Cardiac septum (tissue), 1 donor: ENCODE measurements around the gene IVNS1ABP. TPM values are rescaled to one million over a fixed set of nuclear protein-coding genes. Genes with fewer than 3 reads are reported as not detected.
"Not testable (repeated sequence)": the region's sequence is repeated elsewhere in the genome, so short reads cannot be mapped to it uniquely, and the experiment has no call there.

Experiments used
- DNase-seq: peaks from one replicate; pipeline ENCODE4 v3.0.0-alpha.2; 2020; ENCODE audit warnings: low spot score
- intact Hi-C: fragments of 100-400 bp; cut with DNase I; formaldehyde crosslinking; loops from one replicate; pipeline ENCODE4 v1.14.0; 2022
- total RNA-seq: library from RNA; stranded (reverse); fragmentation: NEBNext Ultra II Directional; extraction: Animal tissue kit (Norgen Biotek cat#: 25700); gene quantifications from one replicate; pipeline ENCODE4 v1.2.1, GENCODE V29; 2021
- donor health status: DM: no; HTN: no; CAD: no.

The IVNS1ABP gene
- total RNA-seq, 1 donor from 2014 or later, result 116 TPM

DNA sequence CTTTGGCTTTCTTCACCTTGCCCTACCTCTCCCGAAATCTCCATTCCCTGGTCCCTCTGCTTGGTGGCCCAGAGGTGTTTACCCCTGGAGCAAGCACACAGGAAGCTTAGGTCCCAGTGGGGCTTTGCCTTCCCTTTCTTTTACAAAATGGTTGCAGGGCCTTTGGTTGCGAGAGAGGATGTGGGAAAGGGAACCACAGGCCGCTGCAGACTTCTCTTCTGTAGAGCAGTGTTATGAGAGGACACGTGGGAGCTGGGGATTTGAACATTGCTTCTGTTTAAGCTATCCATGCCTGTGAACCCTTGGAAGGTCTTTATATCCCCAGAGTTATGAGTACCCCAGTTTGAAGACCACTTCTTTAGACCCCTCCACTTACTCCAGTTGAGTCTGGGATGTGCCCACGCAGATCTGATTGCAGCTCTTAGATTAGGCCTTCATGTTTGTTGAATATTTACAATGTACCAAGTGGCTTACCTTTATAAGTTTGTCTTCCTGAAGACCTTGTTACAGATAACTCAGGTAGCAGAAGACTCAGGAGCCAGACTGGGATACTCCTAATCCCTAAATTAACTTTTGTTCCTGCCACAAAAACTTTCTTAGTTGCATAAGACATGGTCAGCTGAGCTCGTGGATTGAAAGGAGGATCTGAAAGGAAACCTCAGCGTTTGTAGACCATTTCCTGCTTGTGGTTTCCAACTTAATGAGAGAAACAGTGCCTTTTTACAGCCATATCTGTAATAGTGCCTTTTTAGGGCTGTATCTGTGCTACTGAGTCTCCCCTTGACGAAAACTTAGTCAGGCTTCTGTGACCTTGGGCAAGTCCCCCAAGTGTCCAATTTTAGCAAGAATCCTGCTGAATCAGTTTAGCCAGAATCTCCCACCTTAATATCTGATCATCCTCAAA lies 21.9 kb upstream of the IVNS1ABP start:
- peak; percentile 87 for DNase-seq
- intact Hi-C loops, result no loop called here

DNA sequence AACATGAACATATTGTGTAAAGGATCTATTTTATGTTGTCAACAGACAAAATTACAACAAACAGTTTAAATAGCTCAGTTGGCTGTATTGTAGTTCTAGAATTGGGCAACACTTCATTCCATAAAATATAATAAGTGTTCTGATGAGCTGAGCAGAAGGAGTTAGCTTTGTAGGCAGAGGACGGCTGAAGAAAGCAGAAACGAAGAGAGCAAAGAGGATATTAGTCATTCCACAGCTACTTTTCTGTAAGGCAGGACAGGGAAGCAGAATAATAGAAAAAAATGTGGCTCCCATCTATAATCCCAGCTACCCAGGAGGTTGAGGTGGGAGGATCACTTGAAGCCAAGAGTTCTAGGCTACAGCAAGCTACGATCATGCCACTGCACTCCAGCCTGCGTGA lies 20.2 kb upstream of the IVNS1ABP start:
- no peak for DNase-seq
- intact Hi-C loops, result no loop called here

DNA sequence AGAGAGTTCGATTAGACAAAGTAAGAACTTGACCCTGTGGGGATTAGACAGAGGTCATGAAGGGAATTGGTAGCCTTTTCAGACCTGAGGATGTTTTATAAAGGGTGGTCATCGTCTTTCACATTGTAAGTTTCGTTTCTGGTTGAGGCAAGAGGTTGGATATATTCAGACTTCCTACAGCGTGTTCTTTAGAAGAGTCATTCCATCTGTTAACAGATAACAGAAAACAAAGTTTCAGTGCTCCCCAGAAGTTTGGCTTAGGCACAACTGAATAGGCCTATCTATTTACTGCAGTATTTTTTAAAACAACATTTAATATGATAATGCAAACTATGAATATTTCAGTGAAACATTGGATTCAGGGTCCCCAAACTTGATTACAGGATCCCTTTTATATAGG lies 17.1 kb upstream of the IVNS1ABP start:
- DNase-seq, result no peak
- intact Hi-C loops, result no loop called here

GRCh38 chr1:185328255-185328654 lies 11.2 kb upstream of the IVNS1ABP start:
- intact Hi-C loops, result no loop called here
- DNase-seq, result peak; percentile 77

- intact Hi-C loops, result no loop called here
- no peak for DNase-seq
Observed at GRCh38 chr1:185325413-185325812, 8.4 kb upstream of the IVNS1ABP start.

- DNase-seq, result no peak
- intact Hi-C loops, result no loop called here
Observed at GRCh38 chr1:185324118-185324517, 7.1 kb upstream of the IVNS1ABP start.

GRCh38 chr1:185322636-185323035 lies 5.6 kb upstream of the IVNS1ABP start:
- intact Hi-C loops, result no loop called here
- DNase-seq, result no peak

- intact Hi-C loops, result not testable (repeated sequence)
Observed at GRCh38 chr1:185321653-185322221, 4.7 kb upstream of the IVNS1ABP start.

GRCh38 chr1:185321104-185321503 lies 4.1 kb upstream of the IVNS1ABP start:
- intact Hi-C loops, DNase-seq: not testable (repeated sequence)

More at GRCh38 chr1:185321653-185322221, 4.7 kb upstream of the IVNS1ABP start:
- not testable (repeated sequence) for DNase-seq

DNA sequence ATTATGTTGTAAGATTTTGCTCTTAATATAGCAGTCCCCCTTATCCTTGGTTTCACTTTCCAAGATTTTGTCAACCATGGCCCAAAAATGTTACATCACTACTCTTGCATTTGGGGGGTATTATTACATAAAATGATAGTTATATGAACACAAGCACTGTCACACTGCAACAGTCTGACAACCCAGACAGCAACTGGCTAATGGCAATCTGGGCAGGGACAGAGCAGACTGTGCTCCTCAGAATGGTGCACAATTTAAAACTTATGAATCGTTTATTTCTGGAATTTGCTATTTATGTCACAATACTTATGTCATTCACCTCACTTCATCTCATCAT lies 2.1 kb upstream of the IVNS1ABP start:
- intact Hi-C loops, result loop anchor here (5.0 to 10.0 kb wide), 5 partner anchors 162 to 353 kb away; partner anchors contain the start of genes SWT1 and TRMT1L

DNA sequence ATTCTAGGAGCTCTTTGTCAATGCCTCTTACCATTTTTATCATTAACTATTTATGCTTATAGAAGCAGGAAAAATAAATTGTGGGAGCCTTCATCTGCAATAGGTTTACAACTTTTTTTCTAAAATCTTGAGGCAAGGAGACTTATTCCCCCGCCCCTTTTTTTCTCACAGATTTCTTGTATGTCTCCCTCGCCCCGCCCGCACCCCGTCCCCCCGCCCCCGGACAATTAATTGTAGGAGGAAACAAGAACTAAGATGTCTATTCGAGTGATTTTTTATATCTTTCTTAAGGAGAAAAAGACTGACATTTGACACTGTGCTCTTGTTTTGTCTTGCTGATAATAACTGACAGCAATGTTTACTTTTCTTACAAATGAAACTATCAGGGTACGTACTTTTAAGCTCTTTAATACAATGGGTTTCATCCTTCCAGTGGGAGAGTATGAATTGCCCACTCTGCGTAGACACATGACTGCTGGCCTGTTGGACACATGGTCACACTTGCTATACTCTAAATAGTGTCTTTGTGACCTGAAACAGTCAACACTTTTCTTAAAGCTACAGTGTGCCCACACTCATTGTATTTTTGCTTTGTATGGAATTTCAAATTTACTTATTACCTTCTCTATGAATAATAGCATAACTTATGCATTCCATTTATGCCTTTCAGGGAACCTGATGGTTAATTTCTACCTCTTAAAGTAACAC lies 1.5 kb upstream of the IVNS1ABP start:
- intact Hi-C loops, result loop anchor here (5.0 to 10.0 kb wide), 5 partner anchors 161 to 354 kb away; partner anchors contain the start of genes SWT1 and TRMT1L
- no peak for DNase-seq

More for the DNA sequence above, 2.1 kb upstream of the IVNS1ABP start:
- no peak for DNase-seq

- intact Hi-C loops, result loop anchor here (5.0 to 10.0 kb wide), 5 partner anchors 161 to 354 kb away; partner anchors contain the start of genes SWT1 and TRMT1L
- peak; percentile 85 for DNase-seq
Observed at GRCh38 chr1:185317886-185318310, 855 bp upstream of the IVNS1ABP start.

DNA sequence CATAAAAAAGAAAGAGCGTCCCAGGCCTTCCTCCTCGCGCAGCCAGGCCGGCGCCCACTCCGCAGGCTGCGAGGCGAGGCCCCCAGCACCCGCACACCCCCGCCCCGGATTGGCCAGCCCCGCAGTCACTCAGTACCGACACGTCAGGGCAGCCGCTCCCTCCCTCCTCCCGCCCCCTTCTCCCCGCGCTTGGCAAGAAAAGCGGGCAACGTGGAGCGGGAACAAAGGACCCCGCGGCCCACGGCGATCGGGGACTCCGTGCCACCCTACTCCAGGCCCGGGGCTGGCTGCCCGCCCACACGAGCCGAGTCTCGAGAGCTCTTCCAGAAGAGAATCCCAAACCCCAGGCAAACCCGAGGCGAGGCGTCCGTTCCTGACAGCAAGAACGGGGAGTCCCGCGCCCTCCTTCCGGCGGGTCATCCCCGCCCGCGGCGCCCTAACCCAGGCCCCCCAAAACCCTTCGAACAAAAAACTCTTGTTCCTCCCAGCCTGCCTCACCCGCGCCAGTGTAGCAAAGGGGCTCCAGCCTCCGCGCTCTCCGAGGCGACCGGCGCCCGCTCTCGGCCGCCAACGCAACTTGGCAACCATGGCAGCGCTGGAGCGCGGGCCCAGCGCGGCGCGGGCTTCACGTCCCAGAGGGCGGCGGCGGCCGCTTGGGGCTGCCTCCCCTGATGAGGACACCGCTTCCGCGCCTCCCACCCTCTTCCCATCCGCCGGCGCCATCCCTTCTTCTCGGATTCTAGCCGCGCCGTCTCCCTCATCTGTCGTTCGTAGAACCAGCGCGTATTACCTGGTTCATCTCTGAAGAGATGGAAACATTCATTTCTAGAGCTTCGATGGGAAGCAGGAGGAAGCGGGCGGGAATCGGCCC lies 645 bp downstream of the IVNS1ABP start:
- intact Hi-C loops, result loop anchor here (5.0 to 10.0 kb wide), 5 partner anchors 159 to 356 kb away; partner anchors contain the start of genes SWT1 and TRMT1L

GRCh38 chr1:185315445-185316071 lies 1.5 kb downstream of the IVNS1ABP start:
- intact Hi-C loops, result loop anchor here (5.0 to 10.0 kb wide), 5 partner anchors 158 to 357 kb away; partner anchors contain the start of genes SWT1 and TRMT1L
- no peak for DNase-seq

More for the DNA sequence above, 645 bp downstream of the IVNS1ABP start:
- peak; percentile 99 for DNase-seq

DNA sequence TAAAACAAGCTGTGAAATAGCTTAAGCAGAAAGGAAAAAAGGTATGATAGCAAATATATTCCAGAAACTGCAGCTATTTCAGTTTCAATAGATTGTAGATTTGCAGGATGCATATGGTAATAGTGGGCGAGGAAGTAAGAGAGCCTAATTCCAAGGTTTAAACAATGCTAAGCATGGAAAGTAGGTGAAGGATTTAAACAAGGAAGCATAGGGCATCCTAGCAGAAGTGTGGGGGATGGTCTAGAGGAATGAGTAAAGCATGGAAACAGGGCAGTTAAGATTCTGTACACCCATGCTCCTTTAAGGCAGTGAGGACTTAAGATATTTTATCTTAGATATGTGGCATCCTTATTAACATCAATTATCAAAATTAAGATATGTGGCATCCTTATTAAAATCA lies 2.6 kb downstream of the IVNS1ABP start:
- intact Hi-C loops, result loop anchor here (10.0 kb wide), 1 partner anchor 280 kb away; no protein-coding TSS in a partner anchor
- no peak for DNase-seq

GRCh38 chr1:185312361-185313138 lies 4.5 kb downstream of the IVNS1ABP start:
- intact Hi-C loops, result loop anchor here (10.0 kb wide), 1 partner anchor 282 kb away; no protein-coding TSS in a partner anchor
- DNase-seq, result no peak

GRCh38 chr1:185311589-185312225 lies 5.3 kb downstream of the IVNS1ABP start:
- no peak for DNase-seq
- intact Hi-C loops, result loop anchor here (10.0 kb wide), 1 partner anchor 283 kb away; no protein-coding TSS in a partner anchor
